Psoas muscle (tissue), 8 donors: ENCODE measurements around the gene UBE2O. TPM values are rescaled to one million over a fixed set of nuclear protein-coding genes. Genes with fewer than 3 reads are reported as not detected.

ENCODE experiments used
- ATAC-seq, 4 donors: fragments of 200-7000 bp; cut with Tn5 transposase; one replicate each; pipeline ENCODE4 v1.9.1; 2020; ENCODE audit warnings: moderate library complexity in 3 of 4, mild to moderate bottlenecking in 2 of 4
- DNase-seq, 2 donors: peaks; one replicate each; pipeline ENCODE4 v3.0.0-alpha.2; 2020
- H3K27ac ChIP-seq: fragments of 200-600 bp; one replicate; pipeline ENCODE4 v1.8.0; 2022
- H3K27me3 ChIP-seq, 3 donors: fragments of 200-600 bp in 1 of 3; one replicate each; pipeline versions ENCODE4 v1.6.1 to v1.8.0; 2013 to 2022; ENCODE audit warnings: low read length in 2 of 3, mild to moderate bottlenecking in 2 of 3, moderate library complexity in 1 of 3; ENCODE audit not compliant: insufficient read depth in 3 of 3
- H3K36me3 ChIP-seq, 2 donors: fragments of 200-600 bp in 1 of 2; one replicate each; pipeline versions ENCODE4 v1.6.1 to v1.8.0; 2013 to 2022; ENCODE audit warnings: low read depth in 1 of 2, mild to moderate bottlenecking in 1 of 2, moderate library complexity in 1 of 2; ENCODE audit not compliant: insufficient read depth in 1 of 2
- H3K4me1 ChIP-seq: fragments of 200-600 bp; one replicate; pipeline ENCODE4 v1.8.0; 2022
- H3K4me3 ChIP-seq: fragments of 200-600 bp; one replicate; pipeline ENCODE4 v1.8.0; 2022; ENCODE audit warnings: mild to moderate bottlenecking
- H3K9me3 ChIP-seq: fragments of 200-600 bp; one replicate; pipeline ENCODE4 v1.8.0; 2022
- CTCF ChIP-seq: fragments of 200-600 bp; IDR thresholded peaks from one replicate; pipeline ENCODE4 v1.8.0; 2022; ENCODE audit warnings: antibody characterized with exemption
- WGBS, 3 donors: extraction: QIAGEN DNeasy Blood & Tissue Kit; methylation state at CpG; one replicate each; pipeline versions ENCODE4 v1.1.6 to v1.1.7; 2013; 5-methylcytosine and 5-hydroxymethylcytosine counted together
- intact Hi-C, 2 donors: fragments of 100-400 bp; cut with DNase I; formaldehyde crosslinking; loops; one replicate each; pipeline versions ENCODE4 v1.11.0 to v1.14.2; 2022
- polyA plus RNA-seq, 3 donors: library from polyadenylated mRNA; stranded (reverse); fragments of 200-250 nt; gene quantifications; one replicate each; pipeline ENCODE4 v1.2.3, GENCODE V29; 2013
- total RNA-seq, 4 donors: library from RNA; stranded (reverse); fragmentation: NEBNext Ultra II Directional in 2 of 4; extraction: Animal tissue kit (Norgen Biotek cat#: 25700) in 2 of 4; gene quantifications; one replicate each; pipeline versions ENCODE4 v1.2.1 to v1.2.4, GENCODE V29; 2021 to 2023
- donor health status: healthy with polysubstance abuse.
- donor health status: DM: no; HTN: no; CAD: no; lungs with moderate emphysema.
- donor health status: Bipolar disorder and iron deficiency.
- donor health status: healthy.
- donor health status: DM: yes; HTN: yes; CAD: no.
- donor health status: DM: no; HTN: no; CAD: no.
- donor health status: DM: no; HTN: no; CAD: no.
- donor health status: DM: yes; HTN: yes; CAD: no.

UBE2O gene
- total and polyA plus RNA-seq, 7 donors: 11.6 to 45.5 (median 37.3) TPM

- 87 to 89% (median 88%) methylated on average over 33 of the region's 33 CpGs for WGBS, 3 donors
- DNase-seq (no peak), ATAC-seq (no peak)
- Histone ChIP-seq H3K36me3 (peaks cover 2 to 94% of the 10 kb centered on the region in 2 donors), H3K9me3 (no peaks in the 10 kb centered on the region), H3K4me1 (peaks cover 12% of the 10 kb centered on the region), H3K27me3 (no peaks in the 10 kb centered on the region), H3K27ac (no peak overlapping the region), H3K4me3 (no peak overlapping the region)
- no peak for TF ChIP-seq CTCF
- intact Hi-C loops: loop anchor here in 1 of 2 donors (5.0 kb wide), 1 partner anchor 97 kb away; no protein-coding TSS in a partner anchor
These were observed 53.5 kb downstream of the UBE2O start for GRCh38 chr17:76399175-76400172.

DNA sequence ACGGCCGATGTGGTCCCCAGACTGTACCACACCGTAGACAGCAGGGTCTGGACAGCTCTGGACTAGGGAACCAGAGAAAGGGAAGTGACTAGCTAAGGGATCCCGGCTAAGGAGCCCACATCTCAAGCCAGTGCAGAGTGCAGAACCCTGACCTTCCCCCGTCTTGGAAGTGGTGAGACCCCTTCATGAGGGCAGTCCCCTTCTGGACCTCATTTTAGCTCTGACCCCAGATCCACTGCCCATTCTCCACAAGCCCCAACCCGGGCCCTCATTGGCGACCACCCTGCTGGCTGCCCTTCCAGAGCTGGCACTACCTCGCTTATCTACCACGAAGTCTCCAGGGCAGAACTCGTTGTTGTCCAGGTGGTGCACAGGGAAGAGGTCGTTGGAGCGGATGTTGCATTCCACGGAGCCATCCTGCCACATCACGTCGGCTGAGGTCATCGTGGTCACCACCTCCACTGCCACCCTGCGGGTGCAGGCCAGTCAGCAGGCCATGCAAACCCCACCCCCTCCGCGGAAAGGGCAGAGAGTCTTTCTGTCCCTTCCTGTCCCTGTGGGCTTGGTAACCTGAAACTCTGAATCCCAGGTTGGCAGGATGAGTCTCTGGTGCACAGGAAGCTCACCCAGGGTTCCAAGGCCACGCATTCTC, 54.3 kb downstream of the UBE2O start:
- ATAC-seq: peak; percentile 7 to 29 (median 22)
- 58 to 79% (median 74%) methylated on average over 20 of the region's 20 CpGs for WGBS, 3 donors
- no peak for TF ChIP-seq CTCF
- Histone ChIP-seq H3K4me1 (peaks cover 4% of the 10 kb centered on the region), H3K4me3 (no peak overlapping the region), H3K36me3 (peaks cover 2 to 99% of the 10 kb centered on the region in 2 donors), H3K27ac (no peak overlapping the region), H3K27me3 (no peaks in the 10 kb centered on the region), H3K9me3 (no peaks in the 10 kb centered on the region)
- DNase-seq: no peak
- intact Hi-C loops: loop anchor here in 1 of 2 donors (5.0 kb wide), 1 partner anchor 96 kb away; no protein-coding TSS in a partner anchor

GRCh38 chr17:76397687-76398522, 55.0 kb downstream of the UBE2O start:
- H3K36me3 ChIP-seq: peaks cover 2 to 96% of the 10 kb centered on the region in 2 donors
- no peak overlapping the region for H3K4me3 ChIP-seq
- intact Hi-C loops: loop anchor here (1.0 to 5.0 kb wide), 2 partner anchors 95 to 96 kb away; no protein-coding TSS in a partner anchor
- H3K9me3 ChIP-seq: no peaks in the 10 kb centered on the region
- H3K4me1 ChIP-seq: peaks cover 3% of the 10 kb centered on the region
- no peaks in the 10 kb centered on the region for H3K27me3 ChIP-seq
- 51 to 60% (median 54%) methylated on average over 16 of the region's 16 CpGs for WGBS, 3 donors
- H3K27ac ChIP-seq: peak overlapping the region; percentile 65
- DNase-seq (peak; percentile 90 to 95), ATAC-seq (peak; percentile 87 to 96 (median 90))
- TF ChIP-seq CTCF: peak; percentile 98

- ATAC-seq (no peak), DNase-seq (no peak)
- peaks cover 2 to 96% of the 10 kb centered on the region in 2 donors for H3K36me3 ChIP-seq
- H3K9me3 ChIP-seq: no peaks in the 10 kb centered on the region
- no peak overlapping the region for H3K4me3 ChIP-seq
- TF ChIP-seq CTCF: no peak
- no peaks in the 10 kb centered on the region for H3K27me3 ChIP-seq
- peak overlapping the region; percentile 65 for H3K27ac ChIP-seq
- 88 to 93% (median 91%) methylated on average over 8 of the region's 8 CpGs for WGBS, 3 donors
- peaks cover 3% of the 10 kb centered on the region for H3K4me1 ChIP-seq
- intact Hi-C loops: loop anchor here (1.0 to 5.0 kb wide), 2 partner anchors 94 to 95 kb away; no protein-coding TSS in a partner anchor
These were observed 55.8 kb downstream of the UBE2O start for GRCh38 chr17:76397184-76397583.
